CD4-positive, alpha-beta T cell (primary cell): ENCODE measurements around the gene SRMS. TPM values are rescaled to one million over a fixed set of nuclear protein-coding genes. Genes with fewer than 3 reads are reported as not detected.
A peak's percentile ranks its signal among the peaks of the same experiment; 100 is the strongest.

Source experiments
- ATAC-seq: fragments of 200-7000 bp; cut with Tn5 transposase; one replicate; pipeline ENCODE4 v1.10.0; 2022; ENCODE audit warnings: mild to moderate bottlenecking; ENCODE audit not compliant: poor library complexity
- CTCF ChIA-PET: fragments of 350-600 bp; sonication (Branson Sonifier 250); formaldehyde crosslinking; loops from one replicate; lab custom pipeline; 2021; ENCODE audit warnings: antibody characterized with exemption, inconsistent platforms; lab: Charles Lee
- POLR2A ChIA-PET: fragments of 350-600 bp; sonication (Branson Sonifier 250); formaldehyde crosslinking; loops from one replicate; lab custom pipeline; 2021; ENCODE audit warnings: antibody characterized with exemption, inconsistent platforms; lab: Charles Lee
- DNase-seq, 14 experiments: peaks; one replicate each; pipeline ENCODE4 v3.0.0-alpha.2; 2013 to 2020; ENCODE audit warnings: mixed read lengths in 2 of 14
- H3K27ac ChIP-seq, 2 donors: one replicate each; pipeline versions ENCODE4 v1.5.1 to v1.7.0; 2013; ENCODE audit warnings: low read length in 2 of 2, low read depth in 1 of 2, mild to moderate bottlenecking in 1 of 2
- H3K27me3 ChIP-seq, 2 experiments: 1 replicate in 1 of 2; 2 replicates in 1 of 2; pipeline versions ENCODE4 v1.6.1 to v1.7.0; 2013; ENCODE audit warnings: low read length in 2 of 2, control low read depth in 1 of 2, mild to moderate bottlenecking in 1 of 2, moderate library complexity in 1 of 2; ENCODE audit not compliant: insufficient read depth in 2 of 2, control insufficient read depth in 1 of 2
- H3K36me3 ChIP-seq: one replicate; pipeline ENCODE4 v1.6.1; 2013; ENCODE audit warnings: low read length, control low read depth; ENCODE audit not compliant: insufficient read depth
- H3K4me1 ChIP-seq: one replicate; pipeline ENCODE4 v1.6.1; 2013; ENCODE audit warnings: low read length, control low read depth; ENCODE audit not compliant: insufficient read depth
- H3K4me3 ChIP-seq: one replicate; pipeline ENCODE4 v1.5.1; 2013; ENCODE audit warnings: mild to moderate bottlenecking, low read length, moderate library complexity
- H3K9me3 ChIP-seq, 2 experiments: 1 replicate in 1 of 2; 2 replicates in 1 of 2; pipeline versions ENCODE4 v1.6.1 to v1.7.0; 2013; ENCODE audit warnings: low read length in 2 of 2, mild to moderate bottlenecking in 2 of 2, control low read depth in 1 of 2, moderate library complexity in 1 of 2; ENCODE audit not compliant: control insufficient read depth in 1 of 2, insufficient read depth in 1 of 2
- H3K27ac Mint-ChIP-seq: one replicate; pipeline ENCODE4 v1.8.0; 2020; ENCODE audit warnings: mixed read lengths
- H3K27me3 Mint-ChIP-seq: one replicate; pipeline ENCODE4 v1.8.0; 2021; ENCODE audit warnings: mixed read lengths
- H3K36me3 Mint-ChIP-seq: one replicate; pipeline ENCODE4 v1.8.0; 2021; ENCODE audit warnings: low read depth, mixed read lengths
- H3K4me1 Mint-ChIP-seq: one replicate; pipeline ENCODE4 v1.8.0; 2021; ENCODE audit warnings: low read depth, mixed read lengths
- H3K4me3 Mint-ChIP-seq: one replicate; pipeline ENCODE4 v1.8.0; 2020; ENCODE audit warnings: mild to moderate bottlenecking, mixed read lengths
- H3K9me3 Mint-ChIP-seq: one replicate; pipeline ENCODE4 v1.8.0; 2020; ENCODE audit warnings: mixed read lengths
- CTCF ChIP-seq: fragments of 200-600 bp; IDR thresholded peaks from one replicate; pipeline ENCODE4 v1.8.0; 2022; ENCODE audit warnings: antibody characterized with exemption, mild to moderate bottlenecking
- intact Hi-C, 2 experiments: fragments of 100-400 bp; cut with DNase I in 1 of 2; cut with micrococcal nuclease in 1 of 2; formaldehyde crosslinking; loops; one replicate each; pipeline versions ENCODE4 v1.15.1 to v1.9.0; 2023 to 2025; cut with DNase I, micrococcal nuclease
- total RNA-seq, 174 experiments: library from RNA in 2 of 174; stranded (reverse) in 2 of 174; gene quantifications; one replicate each; pipeline ENCODE4 v1.2.3 and lab custom pipeline; 2021 to 2026

The SRMS gene
- total RNA-seq, 2 experiments from 2014 or later: not detected

- Mint-ChIP-seq H3K4me1 (peaks cover 7% of the 10 kb centered on the region), H3K36me3 (no peaks in the 10 kb centered on the region), H3K4me3 (peak within 1 kb of the TSS; percentile 80), H3K9me3 (no peaks in the 10 kb centered on the region), H3K27me3 (no peaks in the 10 kb centered on the region), H3K27ac (peak within 1 kb of the TSS; percentile 42)
- Histone ChIP-seq H3K9me3 (peaks cover 0 to 4% of the 10 kb centered on the region in 2 experiments), H3K27ac (peak within 1 kb of the TSS in 1 of 2 donors; percentile 35), H3K27me3 (no peaks in the 10 kb centered on the region), H3K4me3 (peak within 1 kb of the TSS; percentile 83), H3K36me3 (peaks cover 6% of the 10 kb centered on the region), H3K4me1 (peaks cover 32% of the 10 kb centered on the region)
- DNase-seq (peak; percentile 52 to 89 (median 62)), ATAC-seq (peak; percentile 86)
- CTCF ChIA-PET: interaction anchor here (1.4 to 2.2 kb wide), 2 partner anchors 36 to 68 kb away, joined by 3 to 6 read pairs; no protein-coding TSS in a partner anchor
- POLR2A ChIA-PET: interaction anchor here (1.1 to 2.3 kb wide), 9 partner anchors 21 to 84 kb away, joined by 3 to 9 read pairs (median 4); partner anchors contain the start of genes GMEB2, PPDPF, PTK6 and RTEL1
- intact Hi-C loops: no loop called here
- no peak for TF ChIP-seq CTCF
These were observed 26.7 kb upstream of the SRMS start, which contains the start of gene HELZ2 for GRCh38 chr20:63574156-63574828. Gene HELZ2 (minus strand): TSS chr20:63574239. CDS start chr20:63572385, 1,854 bp downstream.

DNA sequence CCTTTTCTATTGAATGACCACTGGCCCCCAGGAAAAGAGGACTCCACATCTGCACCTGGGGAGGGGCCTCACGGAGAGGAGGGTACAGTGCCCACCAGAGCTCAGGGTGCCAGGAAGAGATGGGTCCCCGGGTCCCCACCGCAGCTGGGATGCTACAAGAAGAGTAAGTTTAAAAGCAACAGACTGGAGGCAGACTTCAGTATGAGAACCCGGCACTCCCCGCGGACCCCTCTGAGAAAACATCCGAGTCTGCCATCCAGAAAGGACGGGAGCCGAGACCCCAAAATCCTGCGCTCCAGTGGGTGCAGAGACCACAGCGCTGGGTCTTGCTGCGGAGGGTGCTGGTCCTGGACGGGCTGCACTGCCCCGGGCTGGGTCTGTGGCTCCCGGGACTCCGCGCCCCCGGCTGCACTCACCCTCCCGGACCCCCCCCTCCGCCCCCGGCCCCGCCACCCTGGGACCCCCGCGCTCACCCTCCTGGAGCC, 26.1 kb upstream of the SRMS start:
- H3K36me3 Mint-ChIP-seq: no peaks in the 10 kb centered on the region
- peaks cover 13% of the 10 kb centered on the region for H3K4me1 Mint-ChIP-seq
- no peak overlapping the region for H3K27ac ChIP-seq
- H3K36me3 ChIP-seq: peaks cover 6% of the 10 kb centered on the region
- ATAC-seq (peak; percentile 37), DNase-seq (peak in 1 of 14 experiments; percentile 46)
- ChIA-PET POLR2A (interaction anchor here (1.1 to 2.3 kb wide), 9 partner anchors 21 to 84 kb away, joined by 3 to 9 read pairs (median 4); partner anchors contain the start of genes GMEB2, PPDPF, PTK6 and RTEL1), CTCF (interaction anchor here (1.4 to 2.2 kb wide), 2 partner anchors 36 to 68 kb away, joined by 3 to 6 read pairs; no protein-coding TSS in a partner anchor)
- intact Hi-C loops: no loop called here
- H3K27me3 Mint-ChIP-seq: no peaks in the 10 kb centered on the region
- H3K27me3 ChIP-seq: no peaks in the 10 kb centered on the region
- H3K4me3 Mint-ChIP-seq: peak overlapping the region; percentile 74
- no peaks in the 10 kb centered on the region for H3K9me3 Mint-ChIP-seq
- H3K4me1 ChIP-seq: peaks cover 38% of the 10 kb centered on the region
- peaks cover 0 to 4% of the 10 kb centered on the region in 2 experiments for H3K9me3 ChIP-seq
- peak overlapping the region; percentile 83 for H3K4me3 ChIP-seq
- peak overlapping the region; percentile 42 for H3K27ac Mint-ChIP-seq
- no peak for TF ChIP-seq CTCF

DNA sequence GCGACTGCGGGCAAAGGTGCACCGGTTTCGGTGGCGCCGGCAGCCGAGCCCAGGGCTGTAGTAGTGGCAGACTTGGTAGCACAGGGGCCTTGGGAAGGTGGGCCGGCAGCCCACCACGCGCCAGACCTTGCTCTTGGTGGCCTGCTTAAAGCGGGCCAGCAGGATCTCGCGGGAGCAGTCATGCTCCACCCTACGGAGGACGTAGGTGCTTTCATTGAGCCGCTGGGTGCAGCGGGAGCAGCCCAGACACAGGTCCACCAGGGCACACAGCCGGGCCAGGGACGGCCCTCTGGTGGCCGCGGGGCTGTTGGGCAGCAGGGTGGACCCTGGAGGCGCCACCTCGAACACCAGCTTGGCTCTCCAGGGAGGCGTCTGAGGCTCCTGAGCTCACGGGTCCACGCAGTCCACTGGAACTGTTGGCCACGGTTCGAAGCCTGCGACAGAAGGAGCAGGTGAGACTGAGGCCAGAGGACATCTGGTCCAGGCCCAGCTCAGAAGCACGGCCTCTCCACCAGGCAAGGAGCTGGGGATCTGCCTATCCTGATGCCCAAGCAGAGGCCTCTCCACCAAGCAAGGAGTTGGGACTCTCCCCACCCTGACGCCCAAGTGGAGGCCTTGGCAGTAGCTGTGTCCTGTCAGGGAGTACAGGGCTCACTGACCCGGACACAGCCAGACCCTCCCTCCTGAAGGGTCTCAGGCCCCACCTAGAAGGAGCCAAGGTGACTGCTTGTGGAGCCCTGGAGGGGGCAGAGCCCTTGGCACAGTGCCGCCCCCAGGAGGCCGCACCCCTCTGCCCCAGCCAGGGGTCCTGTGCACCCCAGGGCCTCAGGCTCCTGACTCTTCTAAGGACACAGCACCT, 25.5 kb upstream of the SRMS start:
- H3K4me3 Mint-ChIP-seq: peak overlapping the region; percentile 74
- no peaks in the 10 kb centered on the region for H3K36me3 Mint-ChIP-seq
- peaks cover 15% of the 10 kb centered on the region for H3K4me1 Mint-ChIP-seq
- intact Hi-C loops: no loop called here
- Histone ChIP-seq H3K27me3 (no peaks in the 10 kb centered on the region), H3K4me3 (peak overlapping the region; percentile 83), H3K36me3 (peaks cover 6% of the 10 kb centered on the region), H3K4me1 (peaks cover 45% of the 10 kb centered on the region), H3K27ac (no peak overlapping the region), H3K9me3 (peaks cover 0 to 4% of the 10 kb centered on the region in 2 experiments)
- CTCF ChIA-PET: interaction anchor here (1.4 to 2.2 kb wide), 2 partner anchors 35 to 69 kb away, joined by 3 to 6 read pairs; no protein-coding TSS in a partner anchor
- TF ChIP-seq CTCF: no peak
- H3K27ac Mint-ChIP-seq: peak overlapping the region; percentile 42
- ATAC-seq: no peak
- no peaks in the 10 kb centered on the region for H3K9me3 Mint-ChIP-seq
- DNase-seq: peak in 1 of 14 experiments; percentile 33
- POLR2A ChIA-PET: interaction anchor here (1.2 to 2.3 kb wide), 5 partner anchors 20 to 66 kb away, joined by 3 to 9 read pairs (median 4); partner anchors contain the start of genes PPDPF and PTK6
- H3K27me3 Mint-ChIP-seq: no peaks in the 10 kb centered on the region
